Trophoblast cell (in vitro differentiated cells and primary cell): ENCODE data around the gene CCDC63.
"Not testable (repeated sequence)": the region's sequence is repeated elsewhere in the genome, so short reads cannot be mapped to it uniquely, and the experiment has no call there.

Experiments used
- DNase-seq, 2 donors: peaks; one replicate each; pipeline ENCODE4 v3.0.0-alpha.2; 2016
- H2AFZ ChIP-seq: 2 replicates; pipeline ENCODE4 v1.6.1; 2013; ENCODE audit warnings: low read length, moderate library complexity, mild to moderate bottlenecking; ENCODE audit not compliant: insufficient read depth, poor library complexity
- H2AK5ac ChIP-seq: 2 replicates; pipeline ENCODE4 v1.6.1; 2013; ENCODE audit warnings: mild to moderate bottlenecking, low read length
- H2BK120ac ChIP-seq: 2 replicates; pipeline ENCODE4 v1.6.1; 2013; ENCODE audit warnings: low read length, mild to moderate bottlenecking, moderate library complexity; ENCODE audit not compliant: insufficient read depth, poor library complexity
- H2BK12ac ChIP-seq: 2 replicates; pipeline ENCODE4 v1.6.1; 2013; ENCODE audit warnings: mild to moderate bottlenecking, low read length, moderate library complexity
- H2BK5ac ChIP-seq: 2 replicates; pipeline ENCODE4 v1.6.1; 2013; ENCODE audit warnings: low read length, low read depth, moderate library complexity, mild to moderate bottlenecking; ENCODE audit not compliant: poor library complexity
- H3K14ac ChIP-seq: 2 replicates; pipeline ENCODE4 v1.6.1; 2013; ENCODE audit warnings: mild to moderate bottlenecking, low read length
- H3K18ac ChIP-seq: 2 replicates; pipeline ENCODE4 v1.6.1; 2013; ENCODE audit warnings: mild to moderate bottlenecking, low read length
- H3K23ac ChIP-seq: 2 replicates; pipeline ENCODE4 v1.6.1; 2013; ENCODE audit warnings: low read length
- H3K27ac ChIP-seq: 2 replicates; pipeline ENCODE4 v1.5.1; 2013; ENCODE audit warnings: low read depth, mild to moderate bottlenecking, inconsistent platforms, low read length, moderate library complexity
- H3K27me3 ChIP-seq: 2 replicates; pipeline ENCODE4 v1.6.1; 2013; ENCODE audit warnings: inconsistent platforms, mild to moderate bottlenecking, low read length, moderate library complexity; ENCODE audit not compliant: insufficient read depth
- H3K36me3 ChIP-seq, 2 experiments: 1 replicate in 1 of 2; 2 replicates in 1 of 2; pipeline ENCODE4 v1.6.1; 2013; ENCODE audit warnings: low read length in 2 of 2, mild to moderate bottlenecking in 2 of 2, moderate library complexity in 1 of 2; ENCODE audit not compliant: insufficient read depth in 2 of 2, control insufficient read depth in 1 of 2
- H3K4ac ChIP-seq: 2 replicates; pipeline ENCODE4 v1.6.1; 2013; ENCODE audit warnings: low read depth, mild to moderate bottlenecking, low read length, moderate library complexity
- H3K4me1 ChIP-seq, 2 experiments: 1 replicate in 1 of 2; 2 replicates in 1 of 2; pipeline ENCODE4 v1.6.1; 2013; ENCODE audit warnings: low read length in 2 of 2, mild to moderate bottlenecking in 2 of 2, moderate library complexity in 1 of 2; ENCODE audit not compliant: insufficient read depth in 2 of 2, control insufficient read depth in 1 of 2
- H3K4me2 ChIP-seq: 2 replicates; pipeline ENCODE4 v1.6.1; 2013; ENCODE audit warnings: inconsistent platforms, mild to moderate bottlenecking, low read length, moderate library complexity
- H3K4me3 ChIP-seq: 2 replicates; pipeline ENCODE4 v1.5.1; 2013; ENCODE audit warnings: mild to moderate bottlenecking, low read depth, low read length, inconsistent platforms
- H3K79me1 ChIP-seq: one replicate; pipeline ENCODE4 v1.6.1; 2013; ENCODE audit warnings: low read length
- H3K79me2 ChIP-seq: 2 replicates; pipeline ENCODE4 v1.6.1; 2013; ENCODE audit warnings: low read length, mild to moderate bottlenecking; ENCODE audit not compliant: control insufficient read depth, insufficient read depth, poor library complexity
- H3K9ac ChIP-seq: 2 replicates; pipeline ENCODE4 v1.6.1; 2013; ENCODE audit warnings: mild to moderate bottlenecking, low read length
- H3K9me3 ChIP-seq: 2 replicates; pipeline ENCODE4 v1.6.1; 2013; ENCODE audit warnings: low read depth, mild to moderate bottlenecking, control low read depth, inconsistent platforms, low read length; ENCODE audit not compliant: insufficient read depth
- H4K12ac ChIP-seq: 2 replicates; pipeline ENCODE4 v1.6.1; 2013; ENCODE audit warnings: low read depth, mild to moderate bottlenecking, low read length, moderate library complexity
- H4K8ac ChIP-seq: 2 replicates; pipeline ENCODE4 v1.6.1; 2013; ENCODE audit warnings: low read depth, mild to moderate bottlenecking, low read length, moderate library complexity
- H4K91ac ChIP-seq: one replicate; pipeline ENCODE4 v1.6.1; 2013; ENCODE audit warnings: low read depth, mild to moderate bottlenecking, low read length, moderate library complexity
- WGBS: extraction: QIAGEN DNeasy Blood & Tissue Kit; methylation state at CpG from one replicate; pipeline ENCODE4 v1.1.7; 2013; ENCODE audit warnings: missing lambda C conversion rate; ENCODE audit not compliant: insufficient read length, insufficient coverage; ENCODE audit errors: extremely low coverage; 5-methylcytosine and 5-hydroxymethylcytosine counted together

Gene CCDC63

GRCh38 chr12:110948041-110948440 lies 101.3 kb downstream of the CCDC63 start:
- H3K9ac ChIP-seq, result no peak overlapping the region
- no peak overlapping the region for H3K18ac ChIP-seq
- H3K9me3 ChIP-seq, result peaks cover 5% of the 10 kb centered on the region
- H3K79me1 ChIP-seq, result peaks cover 2% of the 10 kb centered on the region
- H2AK5ac ChIP-seq, result no peak overlapping the region
- H2BK12ac ChIP-seq, result peak overlapping the region; percentile 80
- H3K36me3 ChIP-seq, result peaks cover 0 to 3% of the 10 kb centered on the region in 2 experiments
- H3K14ac ChIP-seq, result no peak overlapping the region
- H2AFZ ChIP-seq, result no peak overlapping the region
- peak overlapping the region; percentile 86 for H2BK120ac ChIP-seq
- H3K4me3 ChIP-seq, result no peak overlapping the region
- no peak overlapping the region for H3K4me2 ChIP-seq
- no peak overlapping the region for H4K12ac ChIP-seq
- peak overlapping the region; percentile 88 for H2BK5ac ChIP-seq
- peak overlapping the region; percentile 73 for H4K91ac ChIP-seq
- no peak overlapping the region for H3K23ac ChIP-seq
- WGBS, result no CpG with 5 or more reads among the region's 2 CpGs
- no peaks in the 10 kb centered on the region for H3K27me3 ChIP-seq
- H3K4ac ChIP-seq, result no peak overlapping the region
- peak; percentile 76 to 97 for DNase-seq
- no peaks in the 10 kb centered on the region for H3K79me2 ChIP-seq
- peak overlapping the region; percentile 85 for H3K27ac ChIP-seq
- H4K8ac ChIP-seq, result no peak overlapping the region
- H3K4me1 ChIP-seq, result peaks cover 0 to 2% of the 10 kb centered on the region in 2 experiments

- H3K4me3 ChIP-seq, H3K79me2 ChIP-seq, H4K12ac ChIP-seq, H3K4me2 ChIP-seq, H2AK5ac ChIP-seq, H3K9ac ChIP-seq, H3K36me3 ChIP-seq, H3K23ac ChIP-seq, H2BK120ac ChIP-seq, H2BK12ac ChIP-seq, H4K91ac ChIP-seq, H2BK5ac ChIP-seq, H3K27ac ChIP-seq, H3K4me1 ChIP-seq, DNase-seq, H3K4ac ChIP-seq, H3K9me3 ChIP-seq, H3K79me1 ChIP-seq, H3K14ac ChIP-seq, H2AFZ ChIP-seq, H3K27me3 ChIP-seq, H3K18ac ChIP-seq, H4K8ac ChIP-seq: not testable (repeated sequence)
- WGBS, result no CpG with 5 or more reads among the region's 31 CpGs
These were observed 103.7 kb downstream of the CCDC63 start for GRCh38 chr12:110950466-110950865.

GRCh38 chr12:110950867-110951266 lies 104.1 kb downstream of the CCDC63 start:
- H2AK5ac ChIP-seq, H3K79me2 ChIP-seq, H3K36me3 ChIP-seq, H2BK12ac ChIP-seq, H3K9me3 ChIP-seq, H3K23ac ChIP-seq, H3K4ac ChIP-seq, H3K4me3 ChIP-seq, H3K27me3 ChIP-seq, H4K8ac ChIP-seq, H3K79me1 ChIP-seq, H3K27ac ChIP-seq, H3K9ac ChIP-seq, H2AFZ ChIP-seq, H4K12ac ChIP-seq, H3K18ac ChIP-seq, H4K91ac ChIP-seq, H3K14ac ChIP-seq, DNase-seq, H3K4me1 ChIP-seq, H2BK120ac ChIP-seq, H3K4me2 ChIP-seq, H2BK5ac ChIP-seq: not testable (repeated sequence)
- no CpG with 5 or more reads among the region's 31 CpGs for WGBS
